Measurements from ENCODE around the gene KRT7.
"Not testable (repeated sequence)": the region's sequence is repeated elsewhere in the genome, so short reads cannot be mapped to it uniquely, and the experiment has no call there.

Gene KRT7

DNA sequence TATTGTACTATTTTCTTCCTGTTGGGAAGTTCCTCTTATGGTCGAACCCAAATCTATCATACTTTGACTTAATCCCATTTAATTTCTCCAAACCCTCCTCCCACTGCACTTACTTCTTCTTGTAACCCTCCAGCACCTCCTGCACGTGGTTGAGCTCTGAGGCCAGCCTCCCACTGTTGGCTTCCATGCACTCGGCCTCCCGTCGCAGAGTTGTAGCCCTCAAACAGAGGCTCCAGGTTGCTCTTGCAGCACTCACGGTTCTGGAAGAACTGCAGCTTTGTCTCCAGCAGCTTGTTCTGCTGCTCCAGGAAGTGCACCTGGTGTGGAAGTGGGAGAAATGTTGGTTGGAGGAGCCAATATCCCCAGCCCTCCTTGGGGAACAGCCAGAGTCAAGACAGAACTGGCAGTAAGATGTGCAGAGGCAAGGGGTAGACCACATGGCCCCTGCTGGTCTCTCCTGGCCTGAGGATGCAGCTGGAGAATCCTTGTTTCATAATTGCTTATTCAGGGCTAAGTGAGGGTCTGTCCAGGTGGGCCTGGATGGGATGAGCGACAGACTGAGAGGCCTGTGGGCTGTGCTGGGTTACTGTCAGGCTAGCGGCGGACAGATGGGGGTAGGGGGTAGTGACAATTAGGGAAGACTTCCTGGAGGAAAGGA, 23.0 kb downstream of the KRT7 start:
- DNase-seq (ENCODE audit: low read depth) = no peak

GRCh38 chr12:52256584-52256935, 23.5 kb downstream of the KRT7 start:
- no peak for DNase-seq (ENCODE audit: low read depth)

- no peak for DNase-seq (ENCODE audit: low read depth)
Measured at GRCh38 chr12:52257074-52257551, 24.1 kb downstream of the KRT7 start.

DNA sequence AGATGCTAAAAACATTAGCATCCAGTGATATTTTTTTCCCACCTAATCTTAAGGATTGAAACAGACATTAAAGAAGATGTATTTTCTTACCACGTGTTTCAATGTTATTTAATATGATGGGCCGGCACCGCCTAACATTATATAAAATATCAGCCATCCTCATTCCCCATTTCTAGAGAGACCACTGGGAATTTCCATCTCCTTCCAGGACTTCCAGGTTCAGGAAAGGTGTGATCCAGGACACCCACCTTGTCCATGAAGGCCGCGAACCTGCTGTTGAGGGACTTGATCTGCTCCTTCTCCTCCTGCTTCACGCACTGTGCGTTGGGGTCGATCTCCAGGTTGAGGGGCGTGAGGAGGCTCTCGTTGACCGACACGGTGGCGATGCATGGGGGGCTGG, 24.9 kb downstream of the KRT7 start:
- DNase-seq (ENCODE audit: low read depth) = not testable (repeated sequence)

DNA sequence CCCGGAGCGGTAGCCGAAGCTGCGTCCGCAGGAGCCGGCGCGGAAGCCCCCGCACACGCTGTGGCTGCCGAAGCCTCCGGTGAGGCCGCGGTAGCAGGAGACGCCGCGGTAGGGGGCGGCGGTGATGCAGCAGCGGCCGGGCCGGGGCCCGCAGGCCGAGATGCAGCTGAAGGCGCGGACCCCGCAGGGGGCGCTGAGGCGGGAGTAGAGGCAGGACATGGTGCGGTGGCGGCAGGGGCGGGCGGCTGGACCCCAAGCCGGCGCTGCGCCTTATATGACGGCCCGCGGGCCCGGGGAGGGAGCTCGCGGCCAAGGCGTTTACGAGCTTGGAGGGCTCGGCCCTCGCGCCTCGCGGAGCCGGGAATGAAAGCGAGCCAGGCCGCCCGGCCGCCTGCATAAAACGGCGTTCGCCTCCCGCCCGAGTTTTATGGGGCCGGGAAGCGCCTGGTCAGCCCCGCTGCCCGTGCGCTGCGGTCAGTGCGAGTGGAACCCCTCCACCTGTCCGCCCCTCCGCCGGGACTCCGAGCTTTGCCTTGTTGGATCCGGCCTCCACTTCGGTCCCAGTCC, 25.4 kb downstream of the KRT7 start:
- DNase-seq (ENCODE audit: low read depth) = no peak

- DNase-seq (ENCODE audit: low read depth) = no peak
Measured at GRCh38 chr12:52259657-52260243, 26.7 kb downstream of the KRT7 start.

GRCh38 chr12:52260361-52261207, 27.5 kb downstream of the KRT7 start:
- DNase-seq (ENCODE audit: low read depth) = no peak

- DNase-seq (ENCODE audit: low read depth) = no peak
Measured at GRCh38 chr12:52261208-52261484, 28.1 kb downstream of the KRT7 start.

- no peak for DNase-seq (ENCODE audit: low read depth)
Measured at GRCh38 chr12:52262286-52262685, 29.2 kb downstream of the KRT7 start.

- no peak for DNase-seq (ENCODE audit: low read depth)
Measured at GRCh38 chr12:52263761-52264434, 30.9 kb downstream of the KRT7 start.

GRCh38 chr12:52264435-52264825, 31.4 kb downstream of the KRT7 start:
- no peak for DNase-seq (ENCODE audit: low read depth)

GRCh38 chr12:52266514-52266913, 33.5 kb downstream of the KRT7 start:
- DNase-seq (ENCODE audit: low read depth) = no peak

DNA sequence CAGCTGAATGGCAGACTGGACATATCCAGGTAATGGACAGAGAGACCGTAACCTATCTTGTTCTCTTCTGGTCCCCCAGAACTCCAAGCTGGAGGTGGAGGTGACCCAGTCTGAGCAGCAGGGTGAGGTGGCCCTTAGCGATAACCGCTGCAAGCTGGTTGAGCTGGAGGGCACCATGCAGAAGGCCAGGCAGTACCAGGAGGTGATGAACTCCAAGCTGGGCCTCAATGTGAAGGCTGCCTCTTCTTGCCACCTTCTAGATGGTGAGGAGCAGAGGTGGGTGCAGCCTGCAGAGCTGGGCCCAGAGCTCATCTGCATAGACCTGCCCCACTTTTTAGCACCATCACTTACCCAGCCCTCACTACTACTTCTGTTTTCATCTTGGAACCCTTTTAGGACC, 34.2 kb downstream of the KRT7 start:
- no peak for DNase-seq (ENCODE audit: low read depth)

- DNase-seq (ENCODE audit: low read depth) = no peak
Measured at GRCh38 chr12:52267699-52268098, 34.7 kb downstream of the KRT7 start.

DNA sequence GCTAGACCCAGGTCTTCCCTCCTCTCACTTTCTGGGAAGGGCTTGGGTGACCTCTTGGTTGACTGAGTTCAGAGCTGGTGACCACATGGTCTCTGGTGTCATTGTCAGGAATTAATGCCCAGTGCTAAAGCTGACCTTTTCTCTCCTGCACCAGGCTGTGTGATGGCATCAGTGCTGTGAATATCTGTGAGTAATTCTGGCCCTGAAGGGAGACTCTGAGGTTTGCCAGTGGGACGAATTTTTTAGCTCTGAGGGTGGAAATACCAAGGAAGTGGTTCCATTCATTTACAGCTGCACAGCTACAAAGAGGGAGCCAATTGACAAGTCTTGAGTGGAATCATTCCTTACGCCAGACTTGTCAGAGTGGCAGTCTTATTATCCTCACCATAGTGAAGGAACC, 35.2 kb downstream of the KRT7 start:
- no peak for DNase-seq (ENCODE audit: low read depth)

- no peak for DNase-seq (ENCODE audit: low read depth)
Measured at GRCh38 chr12:52270541-52271070, 37.6 kb downstream of the KRT7 start.

DNA sequence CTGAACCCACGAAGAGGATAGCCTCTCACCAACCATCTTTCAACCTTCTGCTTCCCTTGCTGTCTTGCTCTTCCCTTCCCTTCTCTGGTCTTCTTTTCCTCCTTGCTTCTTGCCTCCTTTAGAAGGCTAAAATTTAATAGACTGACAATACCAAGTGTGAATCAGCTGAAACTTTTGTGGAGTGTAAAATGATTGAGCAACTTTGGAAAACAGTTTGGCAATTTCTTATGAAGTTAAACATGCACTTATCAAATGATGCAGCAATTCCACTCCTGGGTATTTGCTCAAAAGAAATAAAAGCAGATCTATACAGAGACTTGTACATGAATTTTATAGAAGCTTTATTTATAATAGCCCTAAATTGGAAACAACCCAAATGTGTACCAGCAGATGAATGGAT, 38.1 kb downstream of the KRT7 start:
- no peak for DNase-seq (ENCODE audit: low read depth)

DNA sequence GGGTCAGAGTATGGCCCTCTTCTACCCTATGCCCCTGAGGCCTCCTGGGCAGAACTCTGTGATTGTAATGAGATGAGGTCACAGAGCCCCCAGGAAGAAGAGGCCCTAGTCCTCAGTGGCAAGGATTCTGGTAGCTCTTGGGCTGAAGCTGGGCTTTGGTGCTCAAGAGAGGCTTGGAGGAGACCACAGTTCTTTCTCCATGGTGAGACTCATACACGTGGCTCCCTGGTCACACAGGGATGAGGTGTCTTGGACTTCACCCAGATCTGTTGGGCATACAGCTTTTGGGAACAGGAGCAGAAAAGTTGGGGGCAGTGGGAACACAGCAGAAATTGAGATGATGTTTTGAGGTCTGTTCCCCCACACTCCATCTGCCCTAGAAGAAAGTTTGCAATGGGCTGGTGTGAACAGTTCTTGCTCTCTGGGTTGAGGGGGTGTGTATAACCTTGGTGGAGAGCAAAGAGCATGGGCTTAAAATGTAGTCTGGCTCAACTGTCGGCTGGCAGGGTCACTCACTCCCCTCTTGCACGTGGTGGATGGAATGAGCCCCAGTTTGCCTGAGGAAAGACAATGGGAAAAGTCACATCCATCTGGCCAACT, 41.6 kb downstream of the KRT7 start, which contains the start of gene KRT86:
TSS of gene KRT86 (plus strand) at position 125 of the 600 bp plus-strand sequence. CDS start 27,272 bp downstream, outside the sequence.
- DNase-seq (ENCODE audit: low read depth) = no peak

DNA sequence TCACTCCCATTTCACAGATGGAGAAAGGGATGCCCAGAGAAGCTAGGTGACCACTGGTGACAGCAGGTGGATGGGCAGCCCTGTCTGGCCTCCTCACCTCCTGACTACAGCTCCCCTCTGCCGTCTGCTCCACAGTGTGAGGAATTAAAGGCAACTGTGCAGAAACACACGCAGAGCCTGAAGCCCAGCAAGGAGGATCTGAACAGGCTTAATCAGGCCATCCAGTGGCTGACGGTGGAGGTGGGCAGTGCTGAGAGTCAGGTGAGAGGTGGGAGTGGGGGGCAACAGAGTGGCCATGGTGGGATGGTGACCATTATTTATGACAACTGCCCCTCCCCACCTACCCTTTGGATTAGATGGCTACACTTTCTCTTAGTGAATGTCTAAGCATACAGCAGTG, 42.6 kb downstream of the KRT7 start:
- no peak for DNase-seq (ENCODE audit: low read depth)

DNA sequence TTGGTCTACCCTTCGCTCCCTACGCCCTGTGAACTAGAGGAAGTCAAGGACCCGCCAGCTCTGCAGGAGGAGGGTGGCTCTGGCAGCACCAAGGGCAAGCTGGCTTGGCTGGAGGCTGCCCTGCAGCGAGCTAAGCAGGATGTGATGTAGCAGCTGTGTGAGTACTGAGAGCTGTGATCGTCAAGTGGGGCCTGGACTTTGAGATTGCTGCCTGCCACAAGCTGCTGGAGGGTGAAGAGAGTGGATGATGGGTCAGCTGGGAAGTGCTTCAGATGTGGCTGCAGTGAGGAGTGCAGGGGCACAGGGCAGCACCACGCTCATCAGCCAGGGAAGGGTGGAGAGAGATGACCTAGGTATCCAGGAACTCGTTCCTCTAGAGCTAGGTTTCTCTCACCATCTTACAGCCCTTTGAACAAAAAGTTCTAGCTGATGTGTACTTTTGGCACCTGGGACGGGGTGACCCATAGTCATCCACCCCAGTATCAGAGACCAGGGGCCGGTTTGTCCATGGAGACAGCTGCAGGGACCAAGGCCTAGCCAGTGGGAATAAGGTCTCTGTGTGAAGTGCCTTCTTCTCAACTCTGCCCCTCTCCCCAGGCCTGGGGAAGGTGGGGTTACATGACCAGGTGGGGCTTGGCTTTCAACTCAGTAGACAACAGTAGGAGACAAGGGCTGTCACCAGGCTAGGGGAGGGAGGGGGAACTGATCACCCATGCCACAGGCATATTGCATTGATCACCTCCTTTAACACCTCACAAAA, 44.6 kb downstream of the KRT7 start:
- DNase-seq (ENCODE audit: low read depth) = no peak

Data from non-pigmented ciliary epithelial cell (primary cell).